Mucosa of descending colon (tissue), 3 donors: ENCODE data around the gene CHAD. TPM values are rescaled to one million over a fixed set of nuclear protein-coding genes. Genes with fewer than 3 reads are reported as not detected.

Source experiments
- ATAC-seq: fragments of 200-7000 bp; cut with Tn5 transposase; one replicate; pipeline ENCODE4 v1.9.1; 2020; ENCODE audit warnings: mild to moderate bottlenecking, moderate library complexity
- DNase-seq, 3 donors: peaks; one replicate each; pipeline ENCODE4 v3.0.0-alpha.2; 2020
- H3K36me3 ChIP-seq: fragments of 200-600 bp; one replicate; pipeline ENCODE4 v1.8.0; 2021; ENCODE audit warnings: low read depth, mild to moderate bottlenecking
- H3K4me1 ChIP-seq: fragments of 200-600 bp; one replicate; pipeline ENCODE4 v1.8.0; 2021; ENCODE audit warnings: low read depth, mild to moderate bottlenecking
- H3K4me3 ChIP-seq: fragments of 200-600 bp; one replicate; pipeline ENCODE4 v1.8.0; 2021; ENCODE audit warnings: mild to moderate bottlenecking
- H3K9me3 ChIP-seq: fragments of 200-600 bp; one replicate; pipeline ENCODE4 v1.8.0; 2021; ENCODE audit warnings: mild to moderate bottlenecking
- CTCF ChIP-seq: fragments of 200-600 bp; IDR thresholded peaks from one replicate; pipeline ENCODE4 v1.8.0; 2022; ENCODE audit warnings: antibody characterized with exemption, mild to moderate bottlenecking
- intact Hi-C, 2 donors: fragments of 100-400 bp; cut with DNase I in 1 of 2; cut with micrococcal nuclease in 1 of 2; formaldehyde crosslinking; loops; one replicate each; pipeline versions ENCODE4 v1.11.0 to v1.11.1; 2022; cut with DNase I, micrococcal nuclease
- total RNA-seq, 3 donors: library from RNA; stranded (reverse); fragmentation: NEBNext Ultra II Directional in 2 of 3; extraction: Animal tissue kit (Norgen Biotek cat#: 25700) in 2 of 3; gene quantifications; one replicate each; pipeline versions ENCODE4 v1.2.1 to v1.2.4, GENCODE V29; 2021 to 2023
- donor health status: DM: no; HTN: no; CAD: no; lungs with moderate emphysema.
- donor health status: DM: no; HTN: no; CAD: no.
- donor health status: DM: no; HTN: yes; CAD: no.

The CHAD gene
- total RNA-seq, 3 donors from 2014 or later, result 4.6 to 15.3 (median 5.8) TPM

- no peaks in the 10 kb centered on the region for H3K9me3 ChIP-seq
- TF ChIP-seq CTCF, result no peak
- ATAC-seq (no peak), DNase-seq (peak in 1 of 3 donors; percentile 10)
- intact Hi-C loops, result no loop called here
- no peak overlapping the region for H3K4me3 ChIP-seq
- H3K4me1 ChIP-seq, result peaks cover 3% of the 10 kb centered on the region
- no peaks in the 10 kb centered on the region for H3K36me3 ChIP-seq
These were observed 45.7 kb upstream of the CHAD start for GRCh38 chr17:50514388-50514787.

GRCh38 chr17:50513495-50513894, 44.8 kb upstream of the CHAD start:
- ATAC-seq (no peak), DNase-seq (no peak)
- intact Hi-C loops, result no loop called here
- Histone ChIP-seq H3K9me3 (no peaks in the 10 kb centered on the region), H3K36me3 (no peaks in the 10 kb centered on the region), H3K4me1 (peaks cover 3% of the 10 kb centered on the region), H3K4me3 (no peak overlapping the region)
- no peak for TF ChIP-seq CTCF

DNA sequence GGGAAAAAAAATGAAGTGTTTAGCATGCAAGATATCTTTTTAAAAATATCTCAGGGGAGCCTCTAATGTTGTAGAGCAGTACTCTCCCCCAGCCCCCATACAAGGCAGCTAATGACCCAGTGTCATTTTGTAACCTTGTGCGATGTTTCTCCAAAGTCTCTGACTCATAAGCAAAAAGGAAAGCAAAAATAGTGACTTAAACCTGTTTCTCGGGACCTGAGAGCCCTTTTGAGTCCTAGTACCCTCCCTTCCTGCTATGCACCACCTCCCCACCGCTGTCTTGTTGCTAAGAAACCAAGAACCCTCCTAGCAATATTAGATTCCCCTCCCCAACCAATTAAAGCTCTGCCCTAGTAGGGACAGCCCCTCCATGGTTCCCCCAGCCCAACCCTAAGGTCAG, 42.4 kb upstream of the CHAD start:
- intact Hi-C loops, result no loop called here
- Histone ChIP-seq H3K36me3 (no peaks in the 10 kb centered on the region), H3K4me3 (no peak overlapping the region), H3K4me1 (no peaks in the 10 kb centered on the region), H3K9me3 (no peaks in the 10 kb centered on the region)
- no peak for TF ChIP-seq CTCF
- DNase-seq, result peak in 1 of 3 donors; percentile 2
- ATAC-seq, result no peak

DNA sequence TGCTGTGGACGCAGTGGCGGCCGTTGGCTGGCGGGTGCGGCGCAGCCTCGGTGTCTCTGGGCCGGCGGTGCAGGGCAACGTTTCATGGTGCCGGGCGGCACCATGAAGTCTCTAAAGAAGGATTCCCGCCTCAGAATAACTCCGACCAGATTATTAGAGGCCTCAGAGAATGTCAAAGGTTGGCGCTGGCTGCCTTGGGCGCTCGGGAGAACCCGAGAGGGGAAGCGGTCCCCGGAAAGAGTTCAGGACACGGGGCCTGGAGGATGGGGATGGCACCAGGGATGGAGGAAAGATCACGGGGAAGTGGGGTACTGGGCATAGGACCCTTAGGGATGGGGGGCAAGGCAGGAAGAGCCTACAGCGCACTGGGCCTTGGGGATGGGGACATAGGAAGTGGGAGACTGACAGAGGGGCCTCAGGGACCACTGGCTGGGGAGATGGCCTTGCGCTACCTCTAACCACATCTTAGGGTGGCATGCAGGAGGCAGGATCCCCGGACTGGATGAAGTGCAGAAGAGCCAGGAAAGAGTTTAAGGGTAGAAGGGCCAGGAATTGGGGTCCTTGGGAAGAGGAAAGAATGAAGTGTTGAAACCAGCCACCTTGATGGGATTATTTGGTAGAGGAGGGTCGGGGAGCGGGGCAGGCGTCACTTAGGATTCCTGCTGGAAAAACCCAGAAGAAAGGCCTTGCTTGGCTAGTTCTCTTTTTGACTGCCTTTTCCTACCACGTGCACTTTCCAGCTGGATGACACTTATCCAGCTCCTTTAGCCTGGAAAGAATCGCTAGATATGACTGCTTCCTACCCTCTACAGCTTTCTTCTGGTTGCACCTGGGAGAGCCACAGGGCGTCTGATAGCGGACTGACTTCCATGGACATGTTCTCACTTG, 40.1 kb upstream of the CHAD start:
- ATAC-seq (no peak), DNase-seq (peak in 1 of 3 donors; percentile 11)
- Histone ChIP-seq H3K4me1 (peaks cover 3% of the 10 kb centered on the region), H3K4me3 (peak overlapping the region; percentile 26), H3K9me3 (no peaks in the 10 kb centered on the region), H3K36me3 (no peaks in the 10 kb centered on the region)
- no peak for TF ChIP-seq CTCF
- intact Hi-C loops, result no loop called here

DNA sequence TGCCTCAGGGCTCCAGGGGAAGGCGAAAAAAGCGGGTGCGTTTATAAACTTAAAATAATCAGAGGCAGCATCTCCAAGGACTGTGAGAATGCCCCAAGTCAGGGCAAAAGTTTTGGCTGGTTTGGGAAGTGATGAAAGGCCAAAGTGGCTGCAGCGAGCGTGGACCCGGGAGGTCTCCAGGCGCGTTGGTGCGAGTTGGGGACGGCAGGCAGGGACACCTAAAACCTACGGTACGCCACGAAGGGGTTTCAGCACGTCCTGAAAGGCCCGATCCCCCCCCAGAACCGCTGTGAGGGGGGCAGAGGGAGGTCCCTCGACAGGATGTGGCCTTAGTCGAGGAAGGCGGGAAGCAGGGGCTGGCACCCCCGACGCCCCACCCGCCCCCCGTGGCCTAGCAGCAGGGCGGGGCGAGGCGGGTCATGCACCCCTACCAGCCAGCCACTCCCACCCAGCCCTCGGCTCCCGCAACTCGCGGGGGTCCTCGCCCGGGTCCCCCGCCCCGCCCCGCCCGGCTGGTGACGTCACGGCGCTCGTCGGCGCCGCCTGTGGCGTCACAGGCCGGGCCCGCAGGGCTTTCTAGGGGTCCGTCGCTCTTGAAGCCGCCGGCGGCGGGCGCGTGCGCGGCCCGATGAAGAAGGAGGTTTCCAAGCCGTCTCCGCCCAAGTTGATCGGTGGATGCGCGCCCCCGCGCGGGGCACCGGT, 39.3 kb upstream of the CHAD start, which contains the start of gene MYCBPAP:
Gene MYCBPAP (plus strand): TSS at position 569 of the 702 bp plus-strand sequence. CDS start 236 bp downstream, outside the sequence.
- H3K9me3 ChIP-seq, result no peaks in the 10 kb centered on the region

More for the DNA sequence above, 39.3 kb upstream of the CHAD start, which contains the start of gene MYCBPAP:
- H3K36me3 ChIP-seq, result no peaks in the 10 kb centered on the region
- peak within 1 kb of the TSS; percentile 26 for H3K4me3 ChIP-seq
- DNase-seq (peak; percentile 88 to 92 (median 88)), ATAC-seq (peak; percentile 64)
- H3K4me1 ChIP-seq, result peaks cover 3% of the 10 kb centered on the region
- TF ChIP-seq CTCF, result peak; percentile 6
- intact Hi-C loops, result no loop called here
